K562 (cell line): ENCODE data around the gene FCRL2. TPM values are rescaled to one million over a fixed set of nuclear protein-coding genes. Genes with fewer than 3 reads are reported as not detected.

ENCODE experiments used
- ATAC-seq: fragments of 200-7000 bp; cut with Tn5 transposase; 3 replicates; pipeline ENCODE4 v1.9.1; 2020; ENCODE audit warnings: moderate library complexity
- BruUV-seq: library from RNA; stranded (reverse); fragments of 400-500 nt; replicated peaks from 2 replicates; lab custom pipeline; 2021; lab: Mats Ljungman, UMichigan
- CTCF ChIA-PET: fragments of 300-600 bp; formaldehyde crosslinking; extraction: SDS; loops from one replicate; lab custom pipeline; 2021; ENCODE audit warnings: low intra/inter-chr PET ratio; lab: Yijun Ruan, JAX
- POLR2A ChIA-PET: fragments of 300-600, 350-650 bp; sonication (Branson Sonifier 250); formaldehyde crosslinking; extraction: SDS; loops from one replicate; lab custom pipeline; 2021; ENCODE audit warnings: antibody characterized with exemption, inconsistent platforms; lab: Yijun Ruan, JAX
- DNase-seq, 4 experiments: peaks; one replicate each; pipeline versions ENCODE4 v3.0.0 to v3.0.0-alpha.2; 2011 to 2018; ENCODE audit warnings: low spot score in 3 of 4, mixed read lengths in 3 of 4; ENCODE audit errors: extremely low read depth in 1 of 4
- FAIRE-seq: peaks from 2 replicates; lab custom pipeline; 2011; peaks lifted over from hg19 to GRCh38; lab: Jason Lieb, UNC
- H2AFZ ChIP-seq: 2 replicates; pipeline ENCODE4 v1.6.0; 2011; ENCODE audit warnings: low read depth, low read length, control low read depth, inconsistent platforms
- H3K27ac ChIP-seq: fragments of 200-600 bp; 3 replicates; pipeline ENCODE4 v1.8.0; 2011; ENCODE audit warnings: low read depth, mild to moderate bottlenecking, control low read depth, inconsistent platforms, low read length, moderate library complexity, mixed read lengths; ENCODE audit errors: extremely low read depth
- H3K27me3 ChIP-seq, 2 experiments: fragments of 300-600 bp in 1 of 2; 2 replicates in 1 of 2; 3 replicates in 1 of 2; pipeline versions ENCODE4 v1.6.0 to v1.8.0; 2011; ENCODE audit warnings: inconsistent platforms in 2 of 2, low read length in 2 of 2, mild to moderate bottlenecking in 1 of 2, mixed read lengths in 1 of 2, moderate library complexity in 1 of 2; ENCODE audit not compliant: control insufficient read depth in 2 of 2, insufficient read depth in 2 of 2
- H3K36me3 ChIP-seq: fragments of 300-600 bp; 3 replicates; pipeline ENCODE4 v1.8.0; 2011; ENCODE audit warnings: mild to moderate bottlenecking, low read length, inconsistent platforms; ENCODE audit not compliant: control insufficient read depth, insufficient read depth
- H3K4me1 ChIP-seq, 2 experiments: fragments of 200-600 bp in 1 of 2; replicated peaks in 1 of 2; 2 replicates in 1 of 2; 3 replicates in 1 of 2; pipeline versions ENCODE4 v1.5.1 to v1.8.0; 2011; ENCODE audit warnings: inconsistent platforms in 2 of 2, low read length in 2 of 2, mild to moderate bottlenecking in 1 of 2, mixed read lengths in 1 of 2, moderate library complexity in 1 of 2; ENCODE audit not compliant: control insufficient read depth in 2 of 2, insufficient read depth in 2 of 2
- H3K4me2 ChIP-seq: 2 replicates; pipeline ENCODE4 v1.6.1; 2011; ENCODE audit warnings: low read length, control low read depth, inconsistent platforms, mixed read lengths; ENCODE audit not compliant: insufficient read depth
- H3K4me3 ChIP-seq: fragments of 200-600 bp; sonication (generic), shearing (Covaris generic); 2 replicates; pipeline ENCODE4 v1.5.1; 2016; ENCODE audit warnings: control low read depth, inconsistent platforms
- H3K79me2 ChIP-seq: fragments of 200-600 bp; 3 replicates; pipeline ENCODE4 v1.8.0; 2011; ENCODE audit warnings: low read length, inconsistent platforms; ENCODE audit not compliant: control insufficient read depth, insufficient read depth
- H3K9ac ChIP-seq, 2 experiments: 2 replicates each; pipeline versions ENCODE4 v1.6.0 to v1.6.1; 2011; ENCODE audit warnings: low read depth in 2 of 2, low read length in 2 of 2, control low read depth in 1 of 2, inconsistent platforms in 1 of 2, mild to moderate bottlenecking in 1 of 2, mixed read lengths in 1 of 2; ENCODE audit not compliant: insufficient read depth in 1 of 2
- H3K9me1 ChIP-seq: one replicate; pipeline ENCODE4 v1.6.0; 2011; ENCODE audit warnings: inconsistent platforms, mild to moderate bottlenecking, low read length, moderate library complexity; ENCODE audit not compliant: control insufficient read depth, insufficient read depth
- H3K9me3 ChIP-seq: replicated peaks from 2 replicates; pipeline ENCODE4 v1.5.1; 2011; ENCODE audit warnings: low read depth, low read length, inconsistent platforms; ENCODE audit not compliant: control insufficient read depth, insufficient read depth
- H4K20me1 ChIP-seq: replicated peaks from 2 replicates; pipeline ENCODE4 v1.6.1; 2011; ENCODE audit warnings: low read length, inconsistent platforms, mixed read lengths; ENCODE audit not compliant: control insufficient read depth, insufficient read depth
- ATF2 ChIP-seq: sonication (generic); formaldehyde crosslinking; IDR thresholded peaks from 2 replicates; pipeline ENCODE4 v1.8.1; 2022; ENCODE audit warnings: missing genetic modification reagents
- CHCHD3 ChIP-seq: fragments of 250-450 bp; sonication (Bioruptor Pico); IDR thresholded peaks from 2 replicates; pipeline ENCODE4 v2.1.2; 2022; ENCODE audit warnings: mild to moderate bottlenecking
- MAFK ChIP-seq: IDR thresholded peaks from 2 replicates; pipeline ENCODE4 v1.6.1; 2011; ENCODE audit warnings: low read length, improper control_type of control experiment
- MTA3 ChIP-seq: fragments of 450-650 bp; formaldehyde crosslinking; IDR thresholded peaks from 2 replicates; pipeline ENCODE4 v1.6.1; 2017; ENCODE audit warnings: mild to moderate bottlenecking, borderline replicate concordance
- NR4A1 ChIP-seq, 2 experiments: fragments of 250-450 bp in 1 of 2; fragments of 450-650 bp in 1 of 2; sonication (Bioruptor Pico) in 1 of 2; IDR thresholded peaks; 2 replicates each; pipeline versions ENCODE4 v1.4.0 to v1.6.1; 2016 to 2020; ENCODE audit warnings: mild to moderate bottlenecking in 2 of 2, missing compliant biosample characterization in 1 of 2, missing genetic modification characterization in 1 of 2, moderate library complexity in 1 of 2
- POU5F1 ChIP-seq: fragments of 150-350 bp; IDR thresholded peaks from 2 replicates; pipeline ENCODE4 v1.6.1; 2014; ENCODE audit warnings: borderline replicate concordance, low read length, low read depth, mild to moderate bottlenecking; ENCODE audit not compliant: partially characterized antibody
- PTTG1 ChIP-seq: fragments of 450-650 bp; IDR thresholded peaks from 2 replicates; pipeline ENCODE4 v1.6.1; 2016; ENCODE audit warnings: low read depth, mild to moderate bottlenecking, missing genetic modification characterization, missing compliant biosample characterization
- TBL1XR1 ChIP-seq, 2 experiments: IDR thresholded peaks; 2 replicates each; pipeline ENCODE4 v1.6.1; 2012; ENCODE audit warnings: improper control_type of control experiment in 2 of 2, low read length in 2 of 2, mild to moderate bottlenecking in 1 of 2
- TFAM ChIP-seq: fragments of 250-450 bp; sonication (Bioruptor Pico); conservative IDR thresholded peaks from 2 replicates; pipeline ENCODE4 v1.5.0; 2021; ENCODE audit warnings: mild to moderate bottlenecking, moderate library complexity
- ZNF398 ChIP-seq: fragments of 250-450 bp; sonication (Bioruptor Pico); IDR thresholded peaks from 2 replicates; pipeline ENCODE4 v1.8.0; 2021; ENCODE audit warnings: moderate library complexity, mild to moderate bottlenecking, inconsistent platforms
- WGBS: fragments of 100-300 bp; shearing (Covaris generic); methylation state at CpG from one replicate; pipeline ENCODE4 v1.1.6; 2016; ENCODE audit warnings: low coverage, mixed read lengths; ENCODE audit not compliant: insufficient coverage; ENCODE audit errors: missing lambda C conversion rate; 5-methylcytosine and 5-hydroxymethylcytosine counted together
- in situ Hi-C: fragments of 300-500 bp; cut with MboI; formaldehyde crosslinking; loops from 4 replicates; pipeline ENCODE4 v1.15.0; 2018; ENCODE audit warnings: inconsistent platforms, mixed read lengths
- intact Hi-C: fragments of 100-400 bp; cut with micrococcal nuclease; formaldehyde crosslinking; loops from 2 replicates; pipeline ENCODE4 v1.14.2; 2022
- polyA plus RNA-seq, 8 experiments: library from polyadenylated mRNA; depleted of rRNA in 4 of 8; stranded (reverse) in 5 of 8; unstranded in 3 of 8; fragments of >200 nt; fragmentation: Nextera tagmentation in 2 of 8; fragmentation: Illumina TruSeq in 1 of 8; extraction: Ambion mirVana in 2 of 8; extraction: Trizol in 1 of 8; gene quantifications; 2 replicates each; pipeline versions ENCODE4 v1.2.1 to v1.2.3, GENCODE V29; 2011 to 2014; ENCODE audit warnings: inconsistent platforms in 1 of 8, missing spikeins in 1 of 8
- total RNA-seq, 7 experiments: library from RNA; depleted of rRNA in 6 of 7; stranded (reverse); fragments of >200 nt in 6 of 7; fragmentation: Illumina TruSeq in 2 of 7; extraction: Trizol in 2 of 7; gene quantifications; 2 replicates each; pipeline versions ENCODE4 v1.2.1 to v1.2.3, GENCODE V29; 2011 to 2021; ENCODE audit warnings: low replicate concordance in 1 of 7

Gene FCRL2
- total and polyA plus RNA-seq, 9 of the 15 experiments (the other 6 are each of a cell fraction or from before 2014, with no cell fraction given) = not detected

GRCh38 chr1:157753611-157754010 is 23.3 kb downstream of the FCRL2 start:
- no peaks in the 10 kb centered on the region for H3K79me2 ChIP-seq
- H3K4me1 ChIP-seq = no peaks in the 10 kb centered on the region
- no peak overlapping the region for H2AFZ ChIP-seq
- H4K20me1 ChIP-seq = no peaks in the 10 kb centered on the region
- ChIA-PET POLR2A (no interaction called here), CTCF (no interaction called here)
- ATAC-seq (no peak), DNase-seq (no peak), FAIRE-seq (no peak)
- no peaks in the 10 kb centered on the region for H3K27me3 ChIP-seq
- H3K9me3 ChIP-seq = no peaks in the 10 kb centered on the region
- BruUV-seq = no TSS peak
- intact Hi-C loops = no loop called here
- no peak overlapping the region for H3K9ac ChIP-seq
- in situ Hi-C loops = no loop called here
- TF ChIP-seq CHCHD3 (CRISPR knock-in tag) (no peak), TBL1XR1 (IDR thresholded peaks at IDR 0.05; ENCODE audit: low read length in 2 of 2) (no peak), ZNF398 (CRISPR knock-in tag) (no peak), MTA3 (no peak)
- no peak overlapping the region for H3K4me3 ChIP-seq
- H3K27ac ChIP-seq = no peak overlapping the region
- 0% methylated on average over 1 of the region's 1 CpG for WGBS
- no peak overlapping the region for H3K4me2 ChIP-seq
- no peaks in the 10 kb centered on the region for H3K9me1 ChIP-seq
- H3K36me3 ChIP-seq = no peaks in the 10 kb centered on the region

GRCh38 chr1:157751283-157751682 is 25.6 kb downstream of the FCRL2 start:
- in situ Hi-C loops (no loop called here), intact Hi-C loops (no loop called here)
- Histone ChIP-seq H3K27ac (no peak overlapping the region), H3K9me3 (no peaks in the 10 kb centered on the region), H3K9ac (no peak overlapping the region), H3K4me2 (no peak overlapping the region), H3K4me1 (no peaks in the 10 kb centered on the region), H4K20me1 (no peaks in the 10 kb centered on the region), H2AFZ (no peak overlapping the region), H3K27me3 (no peaks in the 10 kb centered on the region), H3K9me1 (no peaks in the 10 kb centered on the region), H3K4me3 (no peak overlapping the region), H3K36me3 (no peaks in the 10 kb centered on the region), H3K79me2 (no peaks in the 10 kb centered on the region)
- CTCF ChIA-PET = no interaction called here
- BruUV-seq = no TSS peak
- no peak for FAIRE-seq
- POLR2A ChIA-PET = no interaction called here
- no peak for ATAC-seq
- TF ChIP-seq NR4A1 (CRISPR knock-in tag; IDR thresholded peaks at IDR 0.05) (no peak), NR4A1 (tag; IDR thresholded peaks at IDR 0.05) (no peak), MAFK (no peak), TFAM (CRISPR knock-in tag) (no peak), PTTG1 (no peak), ATF2 (CRISPR knock-in tag) (no peak), TBL1XR1 (IDR thresholded peaks at IDR 0.05; ENCODE audit: low read length in 2 of 2) (no peak), POU5F1 (no peak)
- 0% methylated on average over 3 of the region's 3 CpGs for WGBS
- no peak for DNase-seq
